ENCODE data around the gene PCDH9. TPM values are rescaled to one million over a fixed set of nuclear protein-coding genes. Genes with fewer than 3 reads are reported as not detected.

The PCDH9 gene
- total and polyA plus RNA-seq, 2 experiments from 2014 or later, result 0.31 to 0.52 TPM

GRCh38 chr13:67219113-67219512 is 11.0 kb downstream of the PCDH9 start:
- TF ChIP-seq, protein P1, sequence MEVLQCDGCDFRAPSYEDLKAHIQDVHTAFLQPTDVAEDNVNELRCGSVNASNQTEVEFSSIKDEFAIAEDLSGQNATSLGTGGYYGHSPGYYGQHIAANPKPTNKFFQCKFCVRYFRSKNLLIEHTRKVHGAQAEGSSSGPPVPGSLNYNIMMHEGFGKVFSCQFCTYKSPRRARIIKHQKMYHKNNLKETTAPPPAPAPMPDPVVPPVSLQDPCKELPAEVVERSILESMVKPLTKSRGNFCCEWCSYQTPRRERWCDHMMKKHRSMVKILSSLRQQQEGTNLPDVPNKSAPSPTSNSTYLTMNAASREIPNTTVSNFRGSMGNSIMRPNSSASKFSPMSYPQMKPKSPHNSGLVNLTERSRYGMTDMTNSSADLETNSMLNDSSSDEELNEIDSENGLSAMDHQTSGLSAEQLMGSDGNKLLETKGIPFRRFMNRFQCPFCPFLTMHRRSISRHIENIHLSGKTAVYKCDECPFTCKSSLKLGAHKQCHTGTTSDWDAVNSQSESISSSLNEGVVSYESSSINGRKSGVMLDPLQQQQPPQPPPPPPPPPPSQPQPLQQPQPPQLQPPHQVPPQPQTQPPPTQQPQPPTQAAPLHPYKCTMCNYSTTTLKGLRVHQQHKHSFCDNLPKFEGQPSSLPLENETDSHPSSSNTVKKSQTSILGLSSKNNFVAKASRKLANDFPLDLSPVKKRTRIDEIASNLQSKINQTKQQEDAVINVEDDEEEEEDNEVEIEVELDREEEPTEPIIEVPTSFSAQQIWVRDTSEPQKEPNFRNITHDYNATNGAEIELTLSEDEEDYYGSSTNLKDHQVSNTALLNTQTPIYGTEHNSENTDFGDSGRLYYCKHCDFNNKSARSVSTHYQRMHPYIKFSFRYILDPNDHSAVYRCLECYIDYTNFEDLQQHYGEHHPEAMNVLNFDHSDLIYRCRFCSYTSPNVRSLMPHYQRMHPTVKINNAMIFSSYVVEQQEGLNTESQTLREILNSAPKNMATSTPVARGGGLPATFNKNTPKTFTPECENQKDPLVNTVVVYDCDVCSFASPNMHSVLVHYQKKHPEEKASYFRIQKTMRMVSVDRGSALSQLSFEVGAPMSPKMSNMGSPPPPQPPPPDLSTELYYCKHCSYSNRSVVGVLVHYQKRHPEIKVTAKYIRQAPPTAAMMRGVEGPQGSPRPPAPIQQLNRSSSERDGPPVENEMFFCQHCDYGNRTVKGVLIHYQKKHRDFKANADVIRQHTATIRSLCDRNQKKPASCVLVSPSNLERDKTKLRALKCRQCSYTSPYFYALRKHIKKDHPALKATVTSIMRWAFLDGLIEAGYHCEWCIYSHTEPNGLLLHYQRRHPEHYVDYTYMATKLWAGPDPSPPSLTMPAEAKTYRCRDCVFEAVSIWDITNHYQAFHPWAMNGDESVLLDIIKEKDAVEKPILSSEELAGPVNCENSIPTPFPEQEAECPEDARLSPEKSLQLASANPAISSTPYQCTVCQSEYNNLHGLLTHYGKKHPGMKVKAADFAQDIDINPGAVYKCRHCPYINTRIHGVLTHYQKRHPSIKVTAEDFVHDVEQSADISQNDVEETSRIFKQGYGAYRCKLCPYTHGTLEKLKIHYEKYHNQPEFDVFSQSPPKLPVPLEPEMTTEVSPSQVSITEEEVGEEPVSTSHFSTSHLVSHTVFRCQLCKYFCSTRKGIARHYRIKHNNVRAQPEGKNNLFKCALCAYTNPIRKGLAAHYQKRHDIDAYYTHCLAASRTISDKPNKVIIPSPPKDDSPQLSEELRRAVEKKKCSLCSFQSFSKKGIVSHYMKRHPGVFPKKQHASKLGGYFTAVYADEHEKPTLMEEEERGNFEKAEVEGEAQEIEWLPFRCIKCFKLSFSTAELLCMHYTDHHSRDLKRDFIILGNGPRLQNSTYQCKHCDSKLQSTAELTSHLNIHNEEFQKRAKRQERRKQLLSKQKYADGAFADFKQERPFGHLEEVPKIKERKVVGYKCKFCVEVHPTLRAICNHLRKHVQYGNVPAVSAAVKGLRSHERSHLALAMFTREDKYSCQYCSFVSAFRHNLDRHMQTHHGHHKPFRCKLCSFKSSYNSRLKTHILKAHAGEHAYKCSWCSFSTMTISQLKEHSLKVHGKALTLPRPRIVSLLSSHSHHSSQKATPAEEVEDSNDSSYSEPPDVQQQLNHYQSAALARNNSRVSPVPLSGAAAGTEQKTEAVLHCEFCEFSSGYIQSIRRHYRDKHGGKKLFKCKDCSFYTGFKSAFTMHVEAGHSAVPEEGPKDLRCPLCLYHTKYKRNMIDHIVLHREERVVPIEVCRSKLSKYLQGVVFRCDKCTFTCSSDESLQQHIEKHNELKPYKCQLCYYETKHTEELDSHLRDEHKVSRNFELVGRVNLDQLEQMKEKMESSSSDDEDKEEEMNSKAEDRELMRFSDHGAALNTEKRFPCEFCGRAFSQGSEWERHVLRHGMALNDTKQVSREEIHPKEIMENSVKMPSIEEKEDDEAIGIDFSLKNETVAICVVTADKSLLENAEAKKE (CRISPR knock-in tag; IDR thresholded peaks at IDR 0.05), result no peak
- TF ChIP-seq ZNF114 (CRISPR knock-in tag; IDR thresholded peaks at IDR 0.05) (no peak), ZNF331 (CRISPR knock-in tag; IDR thresholded peaks at IDR 0.05; ENCODE audit: low read depth) (no peak), JUNB (IDR thresholded peaks at IDR 0.05; ENCODE audit: unreplicated experiment) (no peak), EZH2 (IDR thresholded peaks at IDR 0.05; ENCODE audit: low read depth, unreplicated experiment) (no peak), CREB1 (CRISPR knock-in tag; IDR thresholded peaks at IDR 0.05; ENCODE audit: low read depth) (no peak), STAT1 (IDR thresholded peaks at IDR 0.05; ENCODE audit: unreplicated experiment) (no peak)
- TF ChIP-seq, protein P2, sequence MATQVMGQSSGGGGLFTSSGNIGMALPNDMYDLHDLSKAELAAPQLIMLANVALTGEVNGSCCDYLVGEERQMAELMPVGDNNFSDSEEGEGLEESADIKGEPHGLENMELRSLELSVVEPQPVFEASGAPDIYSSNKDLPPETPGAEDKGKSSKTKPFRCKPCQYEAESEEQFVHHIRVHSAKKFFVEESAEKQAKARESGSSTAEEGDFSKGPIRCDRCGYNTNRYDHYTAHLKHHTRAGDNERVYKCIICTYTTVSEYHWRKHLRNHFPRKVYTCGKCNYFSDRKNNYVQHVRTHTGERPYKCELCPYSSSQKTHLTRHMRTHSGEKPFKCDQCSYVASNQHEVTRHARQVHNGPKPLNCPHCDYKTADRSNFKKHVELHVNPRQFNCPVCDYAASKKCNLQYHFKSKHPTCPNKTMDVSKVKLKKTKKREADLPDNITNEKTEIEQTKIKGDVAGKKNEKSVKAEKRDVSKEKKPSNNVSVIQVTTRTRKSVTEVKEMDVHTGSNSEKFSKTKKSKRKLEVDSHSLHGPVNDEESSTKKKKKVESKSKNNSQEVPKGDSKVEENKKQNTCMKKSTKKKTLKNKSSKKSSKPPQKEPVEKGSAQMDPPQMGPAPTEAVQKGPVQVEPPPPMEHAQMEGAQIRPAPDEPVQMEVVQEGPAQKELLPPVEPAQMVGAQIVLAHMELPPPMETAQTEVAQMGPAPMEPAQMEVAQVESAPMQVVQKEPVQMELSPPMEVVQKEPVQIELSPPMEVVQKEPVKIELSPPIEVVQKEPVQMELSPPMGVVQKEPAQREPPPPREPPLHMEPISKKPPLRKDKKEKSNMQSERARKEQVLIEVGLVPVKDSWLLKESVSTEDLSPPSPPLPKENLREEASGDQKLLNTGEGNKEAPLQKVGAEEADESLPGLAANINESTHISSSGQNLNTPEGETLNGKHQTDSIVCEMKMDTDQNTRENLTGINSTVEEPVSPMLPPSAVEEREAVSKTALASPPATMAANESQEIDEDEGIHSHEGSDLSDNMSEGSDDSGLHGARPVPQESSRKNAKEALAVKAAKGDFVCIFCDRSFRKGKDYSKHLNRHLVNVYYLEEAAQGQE (IDR thresholded peaks at IDR 0.05; ENCODE audit: unreplicated experiment), result no peak
- TF ChIP-seq, protein P3, sequence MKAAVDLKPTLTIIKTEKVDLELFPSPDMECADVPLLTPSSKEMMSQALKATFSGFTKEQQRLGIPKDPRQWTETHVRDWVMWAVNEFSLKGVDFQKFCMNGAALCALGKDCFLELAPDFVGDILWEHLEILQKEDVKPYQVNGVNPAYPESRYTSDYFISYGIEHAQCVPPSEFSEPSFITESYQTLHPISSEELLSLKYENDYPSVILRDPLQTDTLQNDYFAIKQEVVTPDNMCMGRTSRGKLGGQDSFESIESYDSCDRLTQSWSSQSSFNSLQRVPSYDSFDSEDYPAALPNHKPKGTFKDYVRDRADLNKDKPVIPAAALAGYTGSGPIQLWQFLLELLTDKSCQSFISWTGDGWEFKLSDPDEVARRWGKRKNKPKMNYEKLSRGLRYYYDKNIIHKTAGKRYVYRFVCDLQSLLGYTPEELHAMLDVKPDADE (IDR thresholded peaks at IDR 0.05), result no peak
- H3K4me3 Mint-ChIP-seq, result no peak overlapping the region

More at GRCh38 chr13:67219113-67219512, 11.0 kb downstream of the PCDH9 start:
- H4K20me1 ChIP-seq (replicated peaks; ENCODE audit: insufficient read depth), result no peaks in the 10 kb centered on the region
- no peak overlapping the region for H3K4me3 ChIP-seq
- no peak overlapping the region for H3K27ac ChIP-seq (ENCODE audit: low read depth)
- no peaks in the 10 kb centered on the region for H3K79me2 ChIP-seq (replicated peaks; ENCODE audit: insufficient read depth)
- no peaks in the 10 kb centered on the region for H3K9me3 Mint-ChIP-seq
- ATAC-seq (no peak), DNase-seq (ENCODE audit: low spot score) (no peak)
- H3F3A ChIP-seq (replicated peaks; ENCODE audit: low read depth), result no peaks in the 10 kb centered on the region
- H3K4me1 ChIP-seq (ENCODE audit: insufficient read depth), result no peaks in the 10 kb centered on the region
- H3K9me2 ChIP-seq (ENCODE audit: insufficient read depth), result no peaks in the 10 kb centered on the region
- no peak overlapping the region for H3K4me2 ChIP-seq
- H3K27me3 Mint-ChIP-seq (ENCODE audit: insufficient read depth, low read depth, poor library complexity), result no peaks in the 10 kb centered on the region
- H3K27ac Mint-ChIP-seq, result no peak overlapping the region
- no peak overlapping the region for H2AFZ ChIP-seq
- H3K36me3 Mint-ChIP-seq (ENCODE audit: low read depth), result no peaks in the 10 kb centered on the region
- H3K36me3 ChIP-seq (ENCODE audit: insufficient read depth), result no peaks in the 10 kb centered on the region
- H3K27me3 ChIP-seq (ENCODE audit: insufficient read depth), result no peaks in the 10 kb centered on the region
- H3K4me1 Mint-ChIP-seq, result peaks cover 2% of the 10 kb centered on the region; the same call in 1 of the 3 replicates

Data from GM23338 (cell line).